Prostate gland (tissue), 1 donor: Measurements from ENCODE around the gene SPATS2.

Experiments used
- POLR2A ChIP-seq: fragments of 450-650 bp; IDR thresholded peaks from one replicate; pipeline ENCODE4 v1.6.1; 2016; ENCODE audit warnings: antibody characterized with exemption, mild to moderate bottlenecking
- POLR2AphosphoS5 ChIP-seq: sonication (generic); formaldehyde crosslinking; IDR thresholded peaks from one replicate; pipeline ENCODE4 v1.6.1; 2017; ENCODE audit warnings: antibody characterized with exemption

- no peak for TF ChIP-seq POLR2AphosphoS5
- TF ChIP-seq POLR2A, result no peak
These were observed 199.1 kb downstream of the SPATS2 start for GRCh38 chr12:49566361-49566760.
